Measurements from ENCODE around the gene NFATC1.
"Not testable (repeated sequence)": the region's sequence is repeated elsewhere in the genome, so short reads cannot be mapped to it uniquely, and the experiment has no call there.

The NFATC1 gene

DNA sequence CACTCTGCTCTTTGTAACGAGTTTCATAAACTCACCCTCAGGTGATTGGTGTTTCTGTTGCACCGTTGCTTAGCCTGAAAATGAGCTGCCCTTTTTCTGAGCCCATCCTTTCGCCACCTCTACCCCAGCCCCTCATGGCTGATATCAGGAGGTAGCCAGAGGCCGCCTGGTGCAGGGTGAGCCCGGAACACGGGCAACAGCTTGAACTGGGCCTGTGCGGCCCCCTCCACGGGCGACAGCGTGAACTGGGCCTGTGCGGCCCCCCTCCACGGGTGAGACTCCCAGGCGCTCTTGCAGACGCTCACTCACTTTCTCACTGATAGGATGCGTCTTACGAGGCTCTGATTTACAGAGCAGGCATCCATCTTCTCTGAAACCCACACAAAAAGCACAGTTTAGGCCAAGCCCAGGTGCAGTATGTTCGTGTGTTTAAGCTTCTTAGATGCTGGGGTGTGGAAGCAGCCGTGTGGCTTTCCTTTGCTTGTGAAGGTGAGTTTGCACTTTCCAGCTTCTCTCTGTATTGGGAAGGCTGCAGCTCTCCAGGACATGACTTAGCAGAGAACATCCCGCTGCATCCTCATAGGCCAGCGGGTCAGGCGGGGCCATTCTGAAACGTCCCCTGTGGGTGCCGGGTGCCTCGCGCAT, 83.5 kb downstream of the NFATC1 start:
- no peak for DNase-seq

DNA sequence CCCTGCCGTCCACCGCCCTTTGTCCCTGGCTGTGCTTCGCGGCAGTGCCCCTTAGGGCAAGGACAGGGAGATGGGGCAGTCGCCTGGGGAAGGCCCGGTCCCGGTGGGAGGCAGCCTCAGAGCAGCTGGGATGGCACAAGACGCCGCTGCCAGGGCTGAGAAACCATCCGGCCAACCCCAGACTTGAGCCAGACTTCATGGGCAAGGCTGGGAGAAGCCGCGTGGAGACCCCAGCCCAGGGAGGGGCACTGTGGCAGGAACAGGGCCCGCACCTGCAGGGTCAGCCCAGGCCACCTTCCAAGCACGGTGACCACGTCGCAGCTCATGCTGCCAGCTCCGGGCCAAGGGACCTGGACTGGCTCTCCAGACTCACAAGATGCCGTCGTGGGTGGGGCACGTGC, 84.0 kb downstream of the NFATC1 start:
- DNase-seq: no peak

- no peak for DNase-seq
Measured at GRCh38 chr18:79480171-79481045, 84.7 kb downstream of the NFATC1 start.

- no peak for DNase-seq
Measured at GRCh38 chr18:79481046-79481790, 85.5 kb downstream of the NFATC1 start.

- DNase-seq: not testable (repeated sequence)
Measured at GRCh38 chr18:79483393-79483792, 87.7 kb downstream of the NFATC1 start.

- no peak for DNase-seq
Measured at GRCh38 chr18:79483971-79484491, 88.3 kb downstream of the NFATC1 start.

DNA sequence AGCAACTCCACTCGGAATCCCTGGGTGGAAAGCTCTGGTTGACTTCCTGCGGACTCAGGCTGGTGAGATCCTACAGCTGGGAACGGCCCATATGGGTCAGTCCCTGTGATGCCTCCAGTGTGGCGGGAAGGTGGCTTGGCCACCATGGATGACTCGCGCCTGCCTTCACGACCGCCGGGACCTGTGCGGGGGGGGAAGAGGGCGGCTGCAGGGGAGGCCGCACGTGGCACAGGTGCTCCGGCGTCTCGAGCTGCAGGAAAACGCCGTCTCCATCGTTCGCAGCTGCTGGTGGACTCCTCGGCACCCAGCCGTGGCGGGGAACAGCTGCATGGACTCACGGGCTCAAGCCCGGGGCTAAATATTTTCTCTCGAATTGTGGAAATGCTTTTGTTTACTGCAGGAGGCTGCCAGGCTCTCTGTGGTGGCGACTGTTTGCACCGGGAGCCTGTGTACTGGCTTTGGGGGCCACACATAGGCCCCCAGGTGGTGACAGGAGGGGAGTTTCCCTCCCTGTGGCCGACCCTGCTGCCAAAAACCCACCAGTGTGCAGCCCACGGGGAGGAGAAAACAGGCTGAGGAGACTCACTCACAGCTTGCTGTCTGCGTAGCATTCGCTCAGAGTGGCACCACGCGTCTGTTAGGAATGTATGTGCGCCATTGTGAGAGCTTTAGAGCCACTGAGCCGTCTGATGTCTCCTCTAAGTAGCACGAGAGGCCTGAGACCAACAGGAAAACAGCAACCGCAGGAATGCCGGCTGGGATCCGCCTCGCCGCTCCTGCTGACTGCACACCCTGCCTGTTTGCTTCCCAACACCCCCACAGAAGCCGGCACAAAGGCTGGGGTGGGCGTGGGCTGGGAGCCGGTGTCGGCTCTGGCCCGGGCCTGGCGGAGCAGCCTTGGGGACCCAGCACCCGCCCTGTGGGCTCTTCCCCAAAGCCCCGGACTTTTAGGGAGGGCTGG, 89.2 kb downstream of the NFATC1 start:
- no peak for DNase-seq

- DNase-seq: no peak
Measured at GRCh38 chr18:79485788-79486355, 90.1 kb downstream of the NFATC1 start.

DNA sequence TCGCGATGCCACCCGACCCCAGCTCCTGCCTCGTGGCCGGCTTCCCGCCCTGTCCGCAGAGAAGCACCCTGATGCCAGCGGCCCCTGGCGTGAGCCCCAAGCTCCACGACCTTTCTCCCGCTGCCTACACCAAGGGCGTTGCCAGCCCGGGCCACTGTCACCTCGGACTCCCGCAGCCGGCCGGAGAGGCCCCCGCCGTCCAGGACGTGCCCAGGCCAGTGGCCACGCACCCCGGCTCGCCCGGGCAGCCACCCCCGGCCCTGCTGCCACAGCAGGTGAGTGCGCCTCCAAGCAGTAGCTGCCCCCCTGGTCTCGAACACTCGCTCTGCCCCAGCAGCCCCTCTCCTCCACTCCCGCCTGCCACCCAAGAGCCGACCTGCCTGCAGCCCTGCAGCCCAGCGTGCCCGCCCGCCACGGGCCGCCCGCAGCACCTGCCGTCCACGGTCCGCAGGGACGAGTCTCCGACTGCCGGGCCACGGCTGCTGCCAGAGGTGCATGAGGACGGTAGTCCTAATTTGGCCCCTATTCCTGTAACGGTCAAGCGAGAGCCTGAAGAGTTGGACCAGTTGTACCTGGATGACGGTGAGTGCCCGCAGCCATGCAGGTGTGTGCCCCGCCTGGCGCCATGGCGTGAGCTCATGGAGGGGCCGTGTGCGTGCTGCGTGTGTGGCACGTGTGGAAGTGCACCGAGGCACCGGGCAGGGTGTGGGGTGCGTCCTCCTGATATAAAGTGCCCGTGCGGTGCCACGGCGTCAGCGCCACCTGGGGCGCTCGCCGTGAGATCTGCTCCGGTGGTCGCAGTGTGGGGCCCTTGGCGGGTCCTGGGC, 90.8 kb downstream of the NFATC1 start:
- DNase-seq: no peak

DNA sequence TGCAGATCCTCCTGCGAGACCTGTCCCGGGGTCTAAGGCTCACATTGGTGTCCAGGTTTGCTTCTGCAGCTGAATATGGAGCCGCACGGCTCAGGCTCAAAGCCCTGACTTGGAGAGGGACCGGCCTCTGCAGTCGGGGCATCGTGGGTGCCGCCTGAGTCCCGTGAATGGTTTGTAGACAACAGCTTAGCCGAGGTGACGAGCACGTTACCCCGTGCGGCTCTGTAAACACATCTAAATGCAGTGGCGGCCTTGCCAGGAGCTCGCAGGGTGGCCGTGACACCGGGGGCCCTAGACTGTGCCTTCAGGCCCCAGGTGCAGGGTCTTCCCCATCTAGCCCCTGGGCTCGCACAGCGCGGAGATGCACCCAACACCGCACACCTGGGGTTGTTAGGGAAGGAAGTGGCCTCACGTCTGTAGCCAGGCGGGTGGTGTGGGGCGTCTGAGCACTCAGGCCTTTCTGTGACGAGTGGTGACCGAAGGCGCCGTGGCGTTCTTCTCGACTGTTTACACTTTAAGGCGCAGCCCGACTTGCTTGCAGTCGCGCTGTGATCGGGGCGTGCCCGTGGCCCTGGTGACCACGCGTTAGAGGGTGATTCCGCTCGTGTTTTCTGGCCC, 91.6 kb downstream of the NFATC1 start:
- no peak for DNase-seq

GRCh38 chr18:79487801-79488201, 92.1 kb downstream of the NFATC1 start:
- no peak for DNase-seq

GRCh38 chr18:79488311-79489050, 92.8 kb downstream of the NFATC1 start:
- no peak for DNase-seq

DNA sequence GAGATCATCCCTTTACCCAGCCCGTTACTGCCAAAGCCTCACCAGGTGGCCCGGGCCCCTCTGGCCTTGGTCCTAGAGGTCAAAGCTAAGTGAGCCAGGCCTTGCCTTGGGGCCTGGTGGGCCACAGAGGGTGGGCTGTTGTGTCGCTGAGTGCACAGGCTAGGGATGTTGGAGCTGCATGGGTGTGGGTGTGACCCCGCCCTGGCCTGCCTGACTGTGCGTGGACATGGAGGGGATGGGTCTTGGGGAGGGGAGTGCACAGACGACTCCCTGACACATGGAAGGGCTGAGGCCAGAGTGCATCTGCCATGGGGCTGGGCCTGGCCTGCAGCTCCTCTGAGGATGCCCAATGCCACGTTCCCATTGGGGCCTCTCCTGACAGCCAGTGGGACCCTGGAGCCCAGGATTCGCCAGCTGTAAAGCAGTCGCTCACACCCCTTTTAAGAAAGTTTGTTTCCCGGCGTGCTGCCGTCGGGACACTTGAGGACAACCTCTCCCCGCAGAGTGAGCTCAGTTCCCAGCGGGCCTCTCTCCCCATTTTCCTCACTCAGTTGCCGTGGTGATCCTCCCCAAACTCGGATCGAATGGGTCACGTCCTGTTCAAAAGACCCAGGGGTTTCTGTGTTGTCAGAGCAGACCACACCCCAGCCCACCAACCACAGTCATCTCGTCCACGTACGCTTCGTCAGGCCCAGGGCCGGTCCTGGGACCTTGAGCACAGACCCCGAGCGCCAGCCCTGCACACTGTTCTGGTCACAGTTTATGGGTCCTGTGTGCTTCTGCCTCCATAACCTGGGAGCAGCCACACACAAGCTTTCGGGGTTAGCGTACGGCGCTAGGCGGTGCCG, 93.5 kb downstream of the NFATC1 start:
- DNase-seq: no peak

DNA sequence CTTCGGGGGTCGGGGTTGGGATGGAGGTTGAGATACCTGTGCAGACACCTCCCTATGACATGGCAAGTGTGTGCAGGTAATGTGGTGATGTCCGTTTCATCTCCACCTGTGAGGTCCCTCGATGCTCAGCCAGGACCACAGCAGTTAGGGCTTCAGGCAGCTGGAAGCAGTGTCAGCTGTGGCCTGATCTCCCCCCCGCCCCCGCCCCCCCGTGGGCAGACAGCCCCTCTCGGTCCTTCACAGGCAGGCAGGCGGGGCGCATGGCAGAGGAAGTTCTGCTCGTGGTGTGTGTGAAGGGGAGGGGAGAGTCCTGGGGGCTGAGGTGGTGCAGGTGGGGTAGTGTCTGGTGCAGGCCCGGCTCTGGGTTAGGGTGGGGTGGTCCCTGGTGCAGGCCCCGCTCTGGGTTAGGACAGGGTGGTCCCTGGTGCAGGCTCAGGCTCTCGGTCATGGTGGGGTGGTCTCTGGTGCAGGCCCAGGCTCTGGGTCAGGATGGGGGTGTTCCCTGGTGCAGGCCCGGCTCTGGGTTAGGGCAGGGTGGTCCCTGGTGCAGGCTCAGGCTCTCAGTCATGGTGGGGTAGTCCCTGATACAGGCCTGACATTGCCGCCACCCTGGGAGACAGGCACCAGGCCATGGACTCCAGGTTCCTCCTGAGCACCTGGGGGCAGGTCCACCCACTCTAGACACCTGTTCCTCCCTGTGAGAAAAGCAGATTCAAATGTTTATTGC, 94.3 kb downstream of the NFATC1 start:
- DNase-seq: no peak

GRCh38 chr18:79490626-79491041, 94.9 kb downstream of the NFATC1 start:
- no peak for DNase-seq

- DNase-seq: no peak
Measured at GRCh38 chr18:79491081-79491551, 95.4 kb downstream of the NFATC1 start.

DNA sequence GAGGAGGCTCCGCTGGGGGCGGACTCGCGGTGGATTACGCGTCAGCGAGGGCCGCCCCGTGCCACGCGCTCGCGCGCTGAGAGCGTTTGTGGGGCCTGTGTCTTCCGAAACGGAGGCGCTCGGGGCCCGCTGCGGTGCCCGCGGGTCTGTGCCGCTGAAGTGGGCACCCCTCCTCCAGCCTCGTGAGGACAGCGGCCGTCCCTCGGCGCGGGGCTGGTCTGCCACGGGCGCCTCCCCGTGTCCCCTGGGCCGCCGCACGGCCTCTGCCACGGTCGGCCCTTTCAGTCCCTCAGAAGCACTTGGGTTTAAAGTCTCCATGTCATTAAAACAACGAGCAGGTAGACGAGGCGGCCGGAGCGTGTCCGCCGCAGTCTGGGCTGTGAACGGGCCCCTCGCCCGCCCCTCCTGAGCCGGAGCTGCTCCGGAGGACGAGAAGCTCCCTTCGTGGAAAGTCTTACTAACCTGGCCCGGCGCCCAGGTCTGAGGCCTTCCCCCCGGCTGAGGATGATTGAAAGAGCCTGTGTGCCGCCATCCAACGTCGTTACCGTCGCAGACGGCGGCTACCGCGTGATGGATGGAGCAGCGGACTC, 97.6 kb downstream of the NFATC1 start:
- no peak for DNase-seq
